Testis (tissue), 5 donors: ENCODE measurements around the gene RHBG. TPM values are rescaled to one million over a fixed set of nuclear protein-coding genes. Genes with fewer than 3 reads are reported as not detected.
"Not testable (repeated sequence)": the region's sequence is repeated elsewhere in the genome, so short reads cannot be mapped to it uniquely, and the experiment has no call there.

Experiments
- DNase-seq: peaks from one replicate; pipeline ENCODE4 v3.0.0-alpha.2; 2019
- H3K27ac ChIP-seq, 2 donors: fragments of 200-600 bp; sonication (generic); one replicate each; pipeline ENCODE4 v1.5.1; 2019
- H3K27me3 ChIP-seq: fragments of 200-600 bp; sonication (generic); one replicate; pipeline ENCODE4 v1.5.1; 2019
- H3K36me3 ChIP-seq: fragments of 200-600 bp; sonication (generic); one replicate; pipeline ENCODE4 v1.5.1; 2017; ENCODE audit warnings: low read depth; ENCODE audit errors: missing control alignments
- H3K4me1 ChIP-seq: fragments of 200-600 bp; sonication (generic); one replicate; pipeline ENCODE4 v1.5.1; 2019
- H3K4me3 ChIP-seq, 2 donors: fragments of 200-600 bp; sonication (generic); one replicate each; pipeline ENCODE4 v1.5.1; 2017 to 2019
- H3K9me3 ChIP-seq: fragments of 200-600 bp; sonication (generic); one replicate; pipeline ENCODE4 v1.5.1; 2017
- CTCF ChIP-seq, 3 experiments: fragments of 450-650 bp in 2 of 3; fragments of 200-600 bp in 1 of 3; sonication (generic) in 1 of 3; IDR thresholded peaks; one replicate each; pipeline ENCODE4 v1.5.1; 2016 to 2019; ENCODE audit warnings: antibody characterized with exemption in 3 of 3, mild to moderate bottlenecking in 2 of 3, moderate library complexity in 1 of 3
- POLR2A ChIP-seq: fragments of 450-650 bp; IDR thresholded peaks from one replicate; pipeline ENCODE4 v1.6.1; 2017; ENCODE audit warnings: antibody characterized with exemption, mild to moderate bottlenecking, moderate library complexity
- WGBS, 2 donors: methylation state at CpG; one replicate each; pipeline ENCODE4 v1.1.5; 2018; 5-methylcytosine and 5-hydroxymethylcytosine counted together
- intact Hi-C: fragments of 100-400 bp; cut with DNase I; formaldehyde crosslinking; loops from one replicate; pipeline ENCODE4 v1.15.1; 2023; ENCODE audit warnings: low total_unique reads
- long read RNA-seq, 2 donors: transcript quantifications; one replicate each; lab custom pipeline, GENCODE V29; 2026
- polyA plus RNA-seq: library from polyadenylated mRNA; stranded (reverse); fragments of 350-450 nt; fragmentation: Illumina TruSeq; extraction: RNeasy Lipid Tissue Mini Kit (QIAGEN cat#74804); gene quantifications from one replicate; pipeline ENCODE4 v1.2.3, GENCODE V29; 2014; ENCODE audit warnings: low read depth, low replicate concordance; ENCODE audit not compliant: insufficient read depth
- total RNA-seq, 2 donors: library from RNA; depleted of rRNA; stranded (reverse); fragments of >200 nt; gene quantifications; one replicate each; pipeline ENCODE4 v1.2.3, GENCODE V29; 2016

RHBG gene
- total RNA-seq (1 to 10 TPM; 2.0 TPM), polyA plus RNA-seq (3.3 TPM)
- long read RNA-seq, donor 1, result 0 reads
- long read RNA-seq, donor 2, result 0 reads

GRCh38 chr1:156368889-156369684, at the start of gene RHBG:
Gene RHBG (plus strand): TSS chr1:156369211. CDS start chr1:156369250, 39 bp downstream.
- Histone ChIP-seq H3K4me1 (peaks cover 6% of the 10 kb centered on the region), H3K27ac (no peak within 1 kb of the TSS), H3K36me3 (no peaks in the 10 kb centered on the region), H3K9me3 (no peaks in the 10 kb centered on the region), H3K27me3 (no peaks in the 10 kb centered on the region), H3K4me3 (peak within 1 kb of the TSS; percentile 29 to 46)
- TF ChIP-seq CTCF (IDR thresholded peaks at IDR 0.05) (no peak), POLR2A (no peak)
- intact Hi-C loops, result no loop called here
- DNase-seq, result peak; percentile 68
- WGBS, 2 donors, result 9 to 21% methylated on average over 20 to 47 of the region's 48 CpGs

- no peak for DNase-seq
- WGBS, 2 donors, result 67 to 72% methylated on average over 1 of the region's 1 CpG
- intact Hi-C loops, result no loop called here
- Histone ChIP-seq H3K27ac (no peak overlapping the region), H3K4me3 (no peak overlapping the region), H3K36me3 (no peaks in the 10 kb centered on the region), H3K9me3 (no peaks in the 10 kb centered on the region), H3K27me3 (no peaks in the 10 kb centered on the region), H3K4me1 (no peaks in the 10 kb centered on the region)
- TF ChIP-seq POLR2A (no peak), CTCF (IDR thresholded peaks at IDR 0.05) (peak in 2 of 3 experiments; percentile 36 to 48)
Measured at GRCh38 chr1:156319664-156320063, 49.3 kb upstream of the RHBG start.

GRCh38 chr1:156320560-156320959, 48.5 kb upstream of the RHBG start:
- no peak overlapping the region for H3K27ac ChIP-seq
- WGBS, 2 donors, result 81 to 83% methylated on average over 3 of the region's 3 CpGs
- no peaks in the 10 kb centered on the region for H3K27me3 ChIP-seq
- no peaks in the 10 kb centered on the region for H3K36me3 ChIP-seq
- intact Hi-C loops, result no loop called here
- H3K9me3 ChIP-seq, result no peaks in the 10 kb centered on the region
- TF ChIP-seq POLR2A, result no peak
- no peak for TF ChIP-seq CTCF (IDR thresholded peaks at IDR 0.05)
- no peak for DNase-seq
- no peak overlapping the region for H3K4me3 ChIP-seq
- H3K4me1 ChIP-seq, result no peaks in the 10 kb centered on the region

GRCh38 chr1:156323179-156323578, 45.8 kb upstream of the RHBG start:
- H3K4me1 ChIP-seq, H3K27ac ChIP-seq, H3K4me3 ChIP-seq, DNase-seq, H3K27me3 ChIP-seq, H3K36me3 ChIP-seq, H3K9me3 ChIP-seq, intact Hi-C loops: not testable (repeated sequence)
- 96 to 97% methylated on average over 9 of the region's 9 CpGs for WGBS, 2 donors

- Histone ChIP-seq H3K4me1 (peaks cover 6% of the 10 kb centered on the region), H3K27ac (no peak overlapping the region), H3K36me3 (no peaks in the 10 kb centered on the region), H3K9me3 (no peaks in the 10 kb centered on the region), H3K27me3 (no peaks in the 10 kb centered on the region), H3K4me3 (no peak overlapping the region)
- no peak for DNase-seq
- 71 to 74% methylated on average over 4 of the region's 4 CpGs for WGBS, 2 donors
- intact Hi-C loops, result no loop called here
- no peak for TF ChIP-seq CTCF (IDR thresholded peaks at IDR 0.05)
- TF ChIP-seq POLR2A, result no peak
Measured at GRCh38 chr1:156336242-156336641, 32.8 kb upstream of the RHBG start.
